HG02763 (cell line): Measurements from ENCODE around the gene DAB1.

ENCODE experiments used
- ATAC-seq: cut with Tn5 transposase; IDR thresholded peaks from one replicate; pipeline ENCODE4 v1.9.1; 2021; ENCODE audit warnings: mild to moderate bottlenecking, moderate library complexity; ENCODE audit not compliant: unreplicated experiment

The DAB1 gene

GRCh38 chr1:57131701-57132394, 292.0 kb downstream of the DAB1 start:
- no peak for ATAC-seq

- no peak for ATAC-seq
Measured at GRCh38 chr1:57131257-57131656, 292.6 kb downstream of the DAB1 start.

- ATAC-seq: no peak
Measured at GRCh38 chr1:57129865-57130264, 294.0 kb downstream of the DAB1 start.

GRCh38 chr1:57127976-57128375, 295.9 kb downstream of the DAB1 start:
- no peak for ATAC-seq

GRCh38 chr1:57124768-57125446, 299.0 kb downstream of the DAB1 start:
- no peak for ATAC-seq

GRCh38 chr1:57124170-57124569, 299.7 kb downstream of the DAB1 start:
- no peak for ATAC-seq

GRCh38 chr1:57122031-57122430, 301.8 kb downstream of the DAB1 start:
- no peak for ATAC-seq

- ATAC-seq: no peak
Measured at GRCh38 chr1:57118948-57119603, 304.8 kb downstream of the DAB1 start.

- no peak for ATAC-seq
Measured at GRCh38 chr1:57117753-57118152, 306.1 kb downstream of the DAB1 start.

GRCh38 chr1:57116871-57117270, 307.0 kb downstream of the DAB1 start:
- no peak for ATAC-seq

GRCh38 chr1:57115030-57115614, 308.7 kb downstream of the DAB1 start:
- no peak for ATAC-seq

GRCh38 chr1:57112148-57112547, 311.7 kb downstream of the DAB1 start:
- ATAC-seq: no peak

- ATAC-seq: no peak
Measured at GRCh38 chr1:57111175-57111574, 312.7 kb downstream of the DAB1 start.

GRCh38 chr1:57109883-57110282, 314.0 kb downstream of the DAB1 start:
- ATAC-seq: no peak

GRCh38 chr1:57109247-57109646, 314.6 kb downstream of the DAB1 start:
- no peak for ATAC-seq

- ATAC-seq: no peak
Measured at GRCh38 chr1:57106296-57106695, 317.6 kb downstream of the DAB1 start.

GRCh38 chr1:57102561-57103326, 321.1 kb downstream of the DAB1 start:
- no peak for ATAC-seq

GRCh38 chr1:57101209-57101608, 322.7 kb downstream of the DAB1 start:
- no peak for ATAC-seq

GRCh38 chr1:57094749-57095148, 329.1 kb downstream of the DAB1 start:
- no peak for ATAC-seq

- no peak for ATAC-seq
Measured at GRCh38 chr1:57093122-57093521, 330.7 kb downstream of the DAB1 start.

GRCh38 chr1:57091642-57092041, 332.2 kb downstream of the DAB1 start:
- ATAC-seq: no peak
